ENCODE measurements around the gene ANGPT4.

DNA sequence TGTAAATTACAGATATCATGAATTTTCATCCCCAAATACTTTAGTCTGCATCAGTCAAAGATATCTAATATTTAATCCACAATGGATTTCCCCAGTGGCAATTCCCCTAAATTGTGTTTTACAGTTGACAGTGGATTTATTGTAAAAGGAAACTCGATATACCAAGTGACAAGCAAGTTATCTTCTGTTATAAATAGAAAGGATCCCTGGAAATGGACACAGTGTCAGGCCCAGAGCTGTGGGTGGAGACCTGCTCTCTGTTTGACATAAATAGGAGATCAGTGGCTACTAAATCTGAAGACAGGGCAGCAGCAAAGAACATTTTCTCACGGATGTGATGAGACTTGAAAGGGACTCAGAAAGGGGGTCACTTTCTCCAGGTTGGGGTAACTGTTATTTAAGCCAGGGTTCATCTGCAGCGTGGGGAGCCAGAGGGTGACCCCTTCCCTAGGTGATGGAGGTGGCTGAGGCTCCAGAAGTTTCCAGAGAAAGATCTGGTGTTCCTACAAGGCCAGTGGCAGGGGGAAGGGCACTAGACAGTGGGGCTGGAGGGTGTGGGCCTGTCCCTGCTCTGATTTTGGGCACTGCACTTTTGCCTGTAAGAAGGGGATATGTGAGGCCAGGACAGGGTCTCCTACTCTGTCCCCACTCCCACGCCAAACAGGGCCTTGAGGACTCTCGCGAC is 94.9 kb downstream of the ANGPT4 start:
- TF ChIP-seq, protein P1, sequence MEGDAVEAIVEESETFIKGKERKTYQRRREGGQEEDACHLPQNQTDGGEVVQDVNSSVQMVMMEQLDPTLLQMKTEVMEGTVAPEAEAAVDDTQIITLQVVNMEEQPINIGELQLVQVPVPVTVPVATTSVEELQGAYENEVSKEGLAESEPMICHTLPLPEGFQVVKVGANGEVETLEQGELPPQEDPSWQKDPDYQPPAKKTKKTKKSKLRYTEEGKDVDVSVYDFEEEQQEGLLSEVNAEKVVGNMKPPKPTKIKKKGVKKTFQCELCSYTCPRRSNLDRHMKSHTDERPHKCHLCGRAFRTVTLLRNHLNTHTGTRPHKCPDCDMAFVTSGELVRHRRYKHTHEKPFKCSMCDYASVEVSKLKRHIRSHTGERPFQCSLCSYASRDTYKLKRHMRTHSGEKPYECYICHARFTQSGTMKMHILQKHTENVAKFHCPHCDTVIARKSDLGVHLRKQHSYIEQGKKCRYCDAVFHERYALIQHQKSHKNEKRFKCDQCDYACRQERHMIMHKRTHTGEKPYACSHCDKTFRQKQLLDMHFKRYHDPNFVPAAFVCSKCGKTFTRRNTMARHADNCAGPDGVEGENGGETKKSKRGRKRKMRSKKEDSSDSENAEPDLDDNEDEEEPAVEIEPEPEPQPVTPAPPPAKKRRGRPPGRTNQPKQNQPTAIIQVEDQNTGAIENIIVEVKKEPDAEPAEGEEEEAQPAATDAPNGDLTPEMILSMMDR (IDR thresholded peaks at IDR 0.05; ENCODE audit: insufficient read depth, low read length, poor library complexity, severe bottlenecking), result no peak
- no peak for TF ChIP-seq EZH2phosphoT487 (conservative IDR thresholded peaks at IDR 0.05; ENCODE audit: low read length)

Measured in SU-DHL-6 (cell line).